Retinal pigment epithelial cell (primary cell): ENCODE results near the gene DGLUCY.
A peak's percentile ranks its signal among the peaks of the same experiment; 100 is the strongest.

ENCODE experiments used
- DNase-seq: peaks from one replicate; pipeline ENCODE4 v3.0.0-alpha.2; 2010; ENCODE audit warnings: low read depth
- H3K4me3 ChIP-seq: 2 replicates; pipeline ENCODE4 v1.5.1; 2011; ENCODE audit warnings: mild to moderate bottlenecking, low read length, control low read depth, moderate library complexity
- TF ChIP-seq, protein P1 (sequence below): conservative IDR thresholded peaks from 2 replicates; pipeline ENCODE4 v1.5.1; 2011; ENCODE audit warnings: low read depth, low read length, control low read depth, inconsistent platforms

The DGLUCY gene

DNA sequence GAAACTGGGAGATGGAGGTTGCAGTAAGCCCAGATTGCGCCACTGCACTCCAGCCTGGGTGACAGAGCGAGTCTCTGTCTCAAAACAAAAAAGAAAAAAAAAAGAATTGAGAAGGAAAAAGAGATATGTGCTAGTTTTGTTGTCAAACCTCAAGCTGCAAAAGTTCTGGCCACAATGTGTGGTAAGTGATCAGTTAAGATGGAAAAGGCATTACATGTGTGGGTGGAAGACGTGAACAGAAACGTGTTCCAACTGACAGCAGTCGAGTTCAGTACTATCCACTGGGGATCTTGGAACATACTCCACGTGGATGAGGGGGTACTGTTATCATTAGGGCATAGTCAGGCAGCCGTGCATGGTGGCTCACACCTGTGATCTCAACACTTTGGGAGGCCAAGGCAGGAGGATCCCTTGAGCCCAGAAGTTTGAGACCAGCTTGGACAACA lies 113.3 kb downstream of the DGLUCY start:
- no peak overlapping the region for H3K4me3 ChIP-seq
- DNase-seq: no peak
- TF ChIP-seq, protein P1, sequence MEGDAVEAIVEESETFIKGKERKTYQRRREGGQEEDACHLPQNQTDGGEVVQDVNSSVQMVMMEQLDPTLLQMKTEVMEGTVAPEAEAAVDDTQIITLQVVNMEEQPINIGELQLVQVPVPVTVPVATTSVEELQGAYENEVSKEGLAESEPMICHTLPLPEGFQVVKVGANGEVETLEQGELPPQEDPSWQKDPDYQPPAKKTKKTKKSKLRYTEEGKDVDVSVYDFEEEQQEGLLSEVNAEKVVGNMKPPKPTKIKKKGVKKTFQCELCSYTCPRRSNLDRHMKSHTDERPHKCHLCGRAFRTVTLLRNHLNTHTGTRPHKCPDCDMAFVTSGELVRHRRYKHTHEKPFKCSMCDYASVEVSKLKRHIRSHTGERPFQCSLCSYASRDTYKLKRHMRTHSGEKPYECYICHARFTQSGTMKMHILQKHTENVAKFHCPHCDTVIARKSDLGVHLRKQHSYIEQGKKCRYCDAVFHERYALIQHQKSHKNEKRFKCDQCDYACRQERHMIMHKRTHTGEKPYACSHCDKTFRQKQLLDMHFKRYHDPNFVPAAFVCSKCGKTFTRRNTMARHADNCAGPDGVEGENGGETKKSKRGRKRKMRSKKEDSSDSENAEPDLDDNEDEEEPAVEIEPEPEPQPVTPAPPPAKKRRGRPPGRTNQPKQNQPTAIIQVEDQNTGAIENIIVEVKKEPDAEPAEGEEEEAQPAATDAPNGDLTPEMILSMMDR: no peak

DNA sequence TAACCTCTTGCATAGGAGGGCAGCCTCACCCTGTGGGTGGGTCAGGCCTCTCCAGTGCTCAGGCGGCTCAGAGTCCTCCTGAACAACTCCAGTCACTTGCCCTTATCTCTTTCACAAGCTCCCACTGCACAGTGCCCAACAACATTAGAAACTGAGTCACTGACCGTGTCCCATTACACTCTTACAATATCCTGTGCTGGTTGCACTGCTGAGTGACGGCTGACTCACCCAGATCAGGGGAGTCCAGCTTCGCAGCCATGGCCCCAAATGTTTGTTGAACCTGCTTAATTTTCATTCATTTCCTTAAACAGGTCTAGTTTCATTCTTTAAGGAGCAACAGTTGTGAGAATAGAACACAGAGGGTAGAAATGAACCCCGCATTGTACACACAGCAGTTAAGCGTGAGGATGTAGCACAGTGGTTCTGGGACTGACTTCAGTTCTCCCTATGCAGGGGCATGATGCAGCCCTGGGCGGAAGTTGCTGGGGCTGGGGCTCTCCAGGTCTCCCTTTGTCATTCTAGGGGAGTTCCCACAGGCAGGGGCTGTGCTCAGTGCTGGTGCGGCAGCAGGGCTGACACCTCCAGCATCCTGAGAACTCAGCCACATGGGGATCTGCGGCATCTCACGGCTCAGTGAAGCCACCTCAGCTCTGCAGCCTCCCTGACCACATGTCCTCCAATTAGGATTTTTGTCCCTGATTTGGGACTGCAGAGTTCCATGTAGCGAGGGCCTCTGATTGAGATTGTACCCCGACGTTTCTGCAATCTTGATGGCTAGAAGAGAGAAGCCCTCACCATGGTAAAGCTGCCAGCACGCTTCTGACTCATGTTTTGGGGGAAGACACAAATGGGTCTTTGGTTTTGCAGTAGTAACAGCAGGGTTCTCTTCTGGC lies 114.5 kb downstream of the DGLUCY start:
- no peak overlapping the region for H3K4me3 ChIP-seq
- DNase-seq: peak; percentile 34
- TF ChIP-seq, protein P1: no peak

DNA sequence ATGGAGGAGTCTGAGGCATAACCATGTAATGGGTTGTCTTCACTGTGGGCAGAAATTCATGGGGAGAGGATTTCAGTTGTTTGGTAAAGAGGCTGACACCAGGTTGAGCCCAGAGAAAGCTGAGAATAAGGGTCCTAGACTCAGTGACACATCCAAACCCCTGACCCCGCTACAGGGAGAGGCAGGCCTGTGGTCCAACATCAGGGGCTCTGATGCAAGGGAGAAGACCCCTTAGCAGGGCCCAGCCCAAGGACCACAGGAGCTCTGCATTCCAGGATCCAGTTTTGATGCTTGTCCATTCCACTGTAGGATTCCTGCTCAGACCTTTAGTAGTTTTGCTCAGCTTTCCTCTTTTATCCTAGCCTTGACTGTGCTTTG lies 115.1 kb downstream of the DGLUCY start:
- TF ChIP-seq, protein P1: no peak
- no peak overlapping the region for H3K4me3 ChIP-seq
- DNase-seq: no peak

DNA sequence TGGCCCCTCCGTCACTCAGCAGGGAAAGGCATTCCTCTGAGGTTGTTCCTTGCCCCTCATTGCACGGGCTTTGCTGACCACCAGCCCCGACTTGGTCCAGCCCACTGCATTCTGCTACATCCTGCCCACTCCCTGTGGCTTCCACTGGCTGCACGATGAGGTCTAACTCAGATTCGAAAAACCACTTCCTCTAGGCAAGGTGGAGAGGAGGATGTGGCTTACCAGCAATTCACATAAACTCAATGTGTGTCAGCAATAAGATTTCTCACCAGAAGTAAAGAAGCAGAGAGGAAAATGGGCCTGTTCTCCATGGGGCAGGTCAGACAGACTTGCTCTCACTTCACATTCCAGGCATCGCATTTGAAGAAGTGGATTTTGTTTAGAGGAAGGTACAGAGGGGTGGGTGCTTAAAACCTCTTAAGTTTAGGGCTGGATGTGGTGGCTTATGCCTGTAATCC lies 115.9 kb downstream of the DGLUCY start:
- no peak overlapping the region for H3K4me3 ChIP-seq
- no peak for DNase-seq

DNA sequence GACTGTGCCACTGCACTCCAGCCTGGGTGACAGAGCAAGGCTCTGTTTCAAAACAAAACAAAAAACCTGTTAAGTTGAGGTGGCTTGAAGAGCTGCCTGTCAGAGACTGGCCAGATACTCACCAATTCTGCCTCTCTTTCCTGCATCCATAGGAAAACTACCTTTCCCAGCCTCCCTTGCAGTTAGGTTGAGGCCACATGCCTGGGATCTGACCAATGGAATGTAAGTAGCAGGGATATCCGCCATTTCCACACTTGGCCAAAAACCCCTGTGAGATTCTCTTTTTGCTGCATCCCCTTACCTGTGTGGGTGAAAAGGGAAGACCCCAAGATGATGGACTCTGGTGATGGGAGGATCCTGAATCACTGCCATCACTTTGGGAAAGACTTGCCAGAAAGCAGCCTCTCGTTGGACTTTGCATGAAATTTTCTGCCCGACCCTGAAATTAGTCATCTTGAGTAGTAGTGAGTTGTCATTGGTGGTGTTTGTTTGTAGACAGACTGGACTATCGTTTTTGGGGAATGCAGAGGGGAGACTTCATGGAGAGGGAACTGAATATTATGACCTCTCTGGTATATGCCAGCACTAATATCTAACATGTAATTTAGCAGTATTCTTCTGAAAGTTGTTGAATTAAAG lies 116.6 kb downstream of the DGLUCY start:
- TF ChIP-seq, protein P1: no peak
- no peak overlapping the region for H3K4me3 ChIP-seq
- no peak for DNase-seq

More for the DNA sequence above, 115.9 kb downstream of the DGLUCY start:
- TF ChIP-seq, protein P1: no peak

DNA sequence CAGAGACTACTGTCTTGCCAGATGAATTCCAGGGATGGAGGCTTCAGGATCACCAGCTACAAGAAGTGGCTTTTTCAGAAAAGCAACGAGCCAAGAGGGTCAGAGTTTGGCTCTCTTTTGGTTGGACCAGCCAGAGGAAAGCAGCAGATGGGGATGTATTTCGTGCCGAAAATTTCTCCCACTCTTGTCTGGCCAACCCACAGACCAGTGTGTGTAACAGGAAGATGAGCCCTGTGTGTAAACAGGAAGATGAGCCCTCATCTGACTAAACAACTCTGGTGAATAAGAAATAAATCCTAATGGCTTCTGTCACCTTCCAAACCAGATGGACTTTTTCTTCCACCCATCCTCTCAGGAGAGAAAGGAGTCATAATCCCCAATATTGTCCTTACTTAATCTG lies 117.6 kb downstream of the DGLUCY start:
- TF ChIP-seq, protein P1: no peak
- no peak overlapping the region for H3K4me3 ChIP-seq
- DNase-seq: no peak
